Epithelial cell of esophagus (primary cell): ENCODE results near the gene DTX4.

Experiments used
- DNase-seq: peaks from one replicate; pipeline ENCODE4 v3.0.0; 2010; ENCODE audit warnings: low read depth
- H3K4me3 ChIP-seq: 2 replicates; pipeline ENCODE4 v1.5.1; 2011; ENCODE audit warnings: mild to moderate bottlenecking, low read length, control low read depth
- TF ChIP-seq, protein P1 (sequence below): IDR thresholded peaks from 2 replicates; pipeline ENCODE4 v1.5.1; 2011; ENCODE audit warnings: low read depth, mild to moderate bottlenecking, low read length, control low read depth, inconsistent platforms; ENCODE audit not compliant: insufficient read depth; ENCODE audit errors: missing control alignments

The DTX4 gene

DNA sequence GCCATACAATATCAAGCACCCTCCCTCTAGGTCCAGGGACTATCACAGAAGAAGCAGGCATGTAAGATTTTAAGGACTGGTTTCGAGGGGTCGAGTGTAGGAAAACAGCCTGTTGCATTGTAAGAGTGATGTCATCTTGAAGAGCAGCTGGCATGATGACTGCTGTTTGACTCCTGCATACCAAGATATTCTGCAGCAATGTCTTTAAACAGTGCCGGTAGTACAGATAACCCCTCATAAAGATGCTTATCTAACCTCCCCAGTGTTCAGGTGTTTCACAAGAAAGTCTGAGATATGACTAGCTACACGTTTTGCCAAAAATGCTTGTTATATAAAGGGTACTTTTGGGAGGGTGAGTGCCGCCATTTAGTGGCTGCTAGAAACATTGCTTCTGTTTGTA, 17.3 kb upstream of the DTX4 start:
- no peak overlapping the region for H3K4me3 ChIP-seq
- no peak for DNase-seq
- TF ChIP-seq, protein P1, sequence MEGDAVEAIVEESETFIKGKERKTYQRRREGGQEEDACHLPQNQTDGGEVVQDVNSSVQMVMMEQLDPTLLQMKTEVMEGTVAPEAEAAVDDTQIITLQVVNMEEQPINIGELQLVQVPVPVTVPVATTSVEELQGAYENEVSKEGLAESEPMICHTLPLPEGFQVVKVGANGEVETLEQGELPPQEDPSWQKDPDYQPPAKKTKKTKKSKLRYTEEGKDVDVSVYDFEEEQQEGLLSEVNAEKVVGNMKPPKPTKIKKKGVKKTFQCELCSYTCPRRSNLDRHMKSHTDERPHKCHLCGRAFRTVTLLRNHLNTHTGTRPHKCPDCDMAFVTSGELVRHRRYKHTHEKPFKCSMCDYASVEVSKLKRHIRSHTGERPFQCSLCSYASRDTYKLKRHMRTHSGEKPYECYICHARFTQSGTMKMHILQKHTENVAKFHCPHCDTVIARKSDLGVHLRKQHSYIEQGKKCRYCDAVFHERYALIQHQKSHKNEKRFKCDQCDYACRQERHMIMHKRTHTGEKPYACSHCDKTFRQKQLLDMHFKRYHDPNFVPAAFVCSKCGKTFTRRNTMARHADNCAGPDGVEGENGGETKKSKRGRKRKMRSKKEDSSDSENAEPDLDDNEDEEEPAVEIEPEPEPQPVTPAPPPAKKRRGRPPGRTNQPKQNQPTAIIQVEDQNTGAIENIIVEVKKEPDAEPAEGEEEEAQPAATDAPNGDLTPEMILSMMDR, result no peak

DNA sequence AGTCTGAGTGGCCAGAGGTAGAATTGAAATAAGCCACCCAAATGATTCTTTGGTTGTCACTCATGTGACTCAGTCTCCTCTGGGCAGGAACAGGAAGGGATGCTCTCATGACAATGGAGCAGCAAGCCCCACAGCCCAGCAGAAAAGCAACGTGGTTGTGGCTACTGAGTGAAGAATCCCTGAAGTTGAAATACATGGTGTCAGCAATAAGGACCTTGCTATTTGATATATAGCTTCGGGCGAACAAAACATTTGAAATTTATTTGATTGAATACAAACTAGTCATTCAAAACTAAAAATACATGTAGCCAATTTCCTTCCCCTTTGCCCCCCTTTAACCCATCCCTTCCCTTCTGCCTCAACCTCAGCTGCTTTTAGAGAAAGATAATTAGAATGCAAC, 14.5 kb upstream of the DTX4 start:
- no peak for DNase-seq
- TF ChIP-seq, protein P1, result no peak
- H3K4me3 ChIP-seq, result no peak overlapping the region

- H3K4me3 ChIP-seq, result no peak overlapping the region
- DNase-seq, result peak; percentile 81
- TF ChIP-seq, protein P1, result peak; percentile 88
These were observed 13.5 kb upstream of the DTX4 start for GRCh38 chr11:59158206-59159068.

GRCh38 chr11:59164028-59164427, 7.9 kb upstream of the DTX4 start:
- no peak overlapping the region for H3K4me3 ChIP-seq
- no peak for DNase-seq
- TF ChIP-seq, protein P1, result no peak

GRCh38 chr11:59172345-59173079, 580 bp downstream of the DTX4 start:
- DNase-seq, result no peak

GRCh38 chr11:59173080-59173963, 1.4 kb downstream of the DTX4 start:
- TF ChIP-seq, protein P1, result no peak
- peak overlapping the region; percentile 63 for H3K4me3 ChIP-seq
- peak; percentile 48 for DNase-seq

More at GRCh38 chr11:59172345-59173079, 580 bp downstream of the DTX4 start:
- TF ChIP-seq, protein P1, result no peak
- H3K4me3 ChIP-seq, result peak overlapping the region; percentile 63
